Mammary epithelial cell (primary cell): ENCODE data around the gene DOCK1.

Experiments used
- EZH2 ChIP-seq: IDR thresholded peaks from 2 replicates; pipeline ENCODE4 v1.6.1; 2012; ENCODE audit warnings: low read length, inconsistent platforms, borderline replicate concordance
- TF ChIP-seq, protein P1 (sequence below), 2 donors: IDR thresholded peaks in 1 of 2; conservative IDR thresholded peaks in 1 of 2; 2 replicates each; pipeline ENCODE4 v1.5.1; 2011 to 2012; ENCODE audit warnings: inconsistent platforms in 2 of 2, low read length in 2 of 2, mild to moderate bottlenecking in 2 of 2, control low read depth in 1 of 2, low read depth in 1 of 2; ENCODE audit not compliant: insufficient read depth in 1 of 2; ENCODE audit errors: extremely low read depth in 1 of 2

DNA sequence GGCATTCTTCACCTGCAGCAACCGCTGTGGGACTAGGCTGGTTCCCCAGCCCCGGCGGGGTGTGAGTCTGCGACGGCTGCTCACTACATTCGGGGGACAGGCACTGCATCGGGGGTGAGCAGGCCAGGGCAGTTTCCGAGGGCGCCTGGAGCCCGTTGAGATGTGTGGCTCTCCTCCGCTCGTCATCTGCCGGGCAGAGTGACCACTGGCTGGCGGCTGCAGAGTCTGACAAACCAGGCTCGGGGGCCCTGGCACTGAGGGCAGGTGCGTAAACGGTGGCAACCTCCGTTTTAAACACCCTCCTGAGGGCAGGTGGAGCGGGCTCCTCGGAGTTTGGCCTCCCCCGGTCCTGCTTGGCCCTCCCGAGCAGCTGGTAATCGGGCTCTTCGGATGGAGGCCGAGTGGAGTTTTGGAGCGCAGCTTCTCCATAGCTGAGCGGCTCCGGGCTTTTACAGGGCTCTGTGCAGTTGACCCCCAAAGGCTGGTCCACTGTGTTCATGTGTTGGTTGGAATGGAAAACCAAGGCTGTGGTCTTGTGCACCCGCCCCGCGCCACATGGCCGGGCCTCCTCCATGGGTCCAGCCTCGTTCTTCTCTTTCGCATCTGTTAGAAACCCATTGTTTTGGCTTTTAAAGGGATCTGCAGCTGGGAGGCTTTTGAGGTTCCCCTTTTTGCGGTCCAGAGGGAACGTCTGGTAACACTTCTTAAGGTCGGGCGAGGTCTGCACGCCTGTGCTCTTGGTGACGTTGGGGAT, 270.3 kb downstream of the DOCK1 start:
- TF ChIP-seq, protein P1, sequence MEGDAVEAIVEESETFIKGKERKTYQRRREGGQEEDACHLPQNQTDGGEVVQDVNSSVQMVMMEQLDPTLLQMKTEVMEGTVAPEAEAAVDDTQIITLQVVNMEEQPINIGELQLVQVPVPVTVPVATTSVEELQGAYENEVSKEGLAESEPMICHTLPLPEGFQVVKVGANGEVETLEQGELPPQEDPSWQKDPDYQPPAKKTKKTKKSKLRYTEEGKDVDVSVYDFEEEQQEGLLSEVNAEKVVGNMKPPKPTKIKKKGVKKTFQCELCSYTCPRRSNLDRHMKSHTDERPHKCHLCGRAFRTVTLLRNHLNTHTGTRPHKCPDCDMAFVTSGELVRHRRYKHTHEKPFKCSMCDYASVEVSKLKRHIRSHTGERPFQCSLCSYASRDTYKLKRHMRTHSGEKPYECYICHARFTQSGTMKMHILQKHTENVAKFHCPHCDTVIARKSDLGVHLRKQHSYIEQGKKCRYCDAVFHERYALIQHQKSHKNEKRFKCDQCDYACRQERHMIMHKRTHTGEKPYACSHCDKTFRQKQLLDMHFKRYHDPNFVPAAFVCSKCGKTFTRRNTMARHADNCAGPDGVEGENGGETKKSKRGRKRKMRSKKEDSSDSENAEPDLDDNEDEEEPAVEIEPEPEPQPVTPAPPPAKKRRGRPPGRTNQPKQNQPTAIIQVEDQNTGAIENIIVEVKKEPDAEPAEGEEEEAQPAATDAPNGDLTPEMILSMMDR (conservative IDR thresholded peaks at IDR 0.05 in 1 of 2, IDR thresholded peaks at IDR 0.05 in 1 of 2; ENCODE audit: extremely low read depth in 1 of 2, insufficient read depth in 1 of 2, low read depth in 1 of 2, low read length in 2 of 2): no peak
- no peak for TF ChIP-seq EZH2
